Measurements from ENCODE around the gene ARID3C. TPM values are rescaled to one million over a fixed set of nuclear protein-coding genes. Genes with fewer than 3 reads are reported as not detected.

ARID3C gene
- total and polyA plus RNA-seq, 2 experiments from 2014 or later: 0.49 TPM; not detected in 1

DNA sequence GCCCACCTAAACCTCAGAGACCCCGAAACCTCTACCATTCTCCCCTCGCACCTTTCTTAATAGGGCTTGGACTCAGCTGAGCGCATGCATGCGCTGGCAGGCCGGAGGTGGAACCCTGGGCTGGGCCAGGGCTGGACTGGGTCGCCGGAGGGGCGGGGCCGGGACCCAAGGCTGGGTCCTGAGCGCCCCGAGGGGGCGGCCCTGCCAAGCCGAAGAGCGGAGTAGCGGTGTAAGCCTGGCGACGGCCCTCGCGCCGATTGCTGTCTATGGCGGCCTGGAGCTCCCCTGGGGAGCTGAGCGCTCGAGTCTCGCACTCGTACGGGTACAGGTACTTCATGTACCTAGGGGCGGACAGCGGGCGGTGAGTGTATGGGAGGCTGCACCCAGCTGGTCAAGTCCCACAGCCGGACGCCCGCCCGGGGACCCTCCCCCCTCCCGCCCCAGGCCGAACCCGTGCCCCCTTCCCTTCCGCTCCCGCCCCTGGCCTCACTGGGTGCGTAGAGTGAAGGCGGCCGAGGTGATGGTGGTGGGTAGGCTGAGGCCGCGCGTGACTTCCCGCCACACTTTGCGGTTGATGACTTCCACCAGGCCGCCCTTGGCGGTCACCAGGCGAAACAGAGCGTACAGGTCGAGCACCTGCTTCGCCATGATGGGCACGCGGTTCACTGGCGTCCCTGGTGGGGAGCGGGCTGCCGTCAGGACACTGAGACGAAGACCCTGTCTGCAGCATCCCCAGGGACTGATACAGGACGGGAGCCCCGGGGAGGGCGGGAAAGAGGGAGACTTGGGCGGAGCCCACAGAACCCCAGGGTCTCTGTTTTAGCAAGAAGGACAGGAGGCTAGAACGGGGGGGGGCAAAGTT, 5.3 kb downstream of the ARID3C start:
- Histone ChIP-seq H3K27ac (ENCODE audit: low read depth) (no peak overlapping the region), H3F3A (replicated peaks; ENCODE audit: low read depth) (0 out of 2 replicates have a peak, but pooled peaks cover 3% of the 10 kb centered on the region), H3K4me1 (ENCODE audit: insufficient read depth) (peaks cover 16% of the 10 kb centered on the region; the same call in 1 of the 2 replicates), H3K27me3 (ENCODE audit: insufficient read depth) (peaks cover 86% of the 10 kb centered on the region), H3K4me3 (peak overlapping the region; percentile 52; the same call in 1 of the 2 replicates), H3K36me3 (ENCODE audit: insufficient read depth) (no peaks in the 10 kb centered on the region), H3K79me2 (replicated peaks; ENCODE audit: insufficient read depth) (no peaks in the 10 kb centered on the region), H4K20me1 (replicated peaks; ENCODE audit: insufficient read depth) (no peaks in the 10 kb centered on the region; the same call in 1 of the 2 replicates), H2AFZ (peak overlapping the region; percentile 43), H3K4me2 (peak overlapping the region; percentile 81), H3K9me2 (ENCODE audit: insufficient read depth) (0 out of 2 replicates have a peak, but pooled peaks cover 4% of the 10 kb centered on the region)
- DNase-seq (ENCODE audit: low spot score) (peak; percentile 50), ATAC-seq (peak; percentile 36)
- H3K4me3 Mint-ChIP-seq: no peak overlapping the region; the same call in 2 of the 3 replicates
- TF ChIP-seq EZH2 (IDR thresholded peaks at IDR 0.05; ENCODE audit: low read depth, unreplicated experiment) (peak; percentile 63), ZNF114 (CRISPR knock-in tag; IDR thresholded peaks at IDR 0.05) (no peak), POLR2AphosphoS5 (IDR thresholded peaks at IDR 0.05; ENCODE audit: low read depth) (no peak), EZH2phosphoT487 (IDR thresholded peaks at IDR 0.05; ENCODE audit: unreplicated experiment) (no peak), JUNB (IDR thresholded peaks at IDR 0.05; ENCODE audit: unreplicated experiment) (no peak)
- H3K27ac Mint-ChIP-seq: no peak overlapping the region
- H3K27me3 Mint-ChIP-seq (ENCODE audit: insufficient read depth, low read depth, poor library complexity): peaks cover 71% of the 10 kb centered on the region
- peaks cover 4% of the 10 kb centered on the region; the same call in 1 of the 3 replicates for H3K9me3 Mint-ChIP-seq
- peaks cover 17% of the 10 kb centered on the region for H3K4me1 Mint-ChIP-seq
- H3K36me3 Mint-ChIP-seq (ENCODE audit: low read depth): peaks cover 4% of the 10 kb centered on the region; the same call in 1 of the 3 replicates

GRCh38 chr9:34620061-34620994, 8.5 kb downstream of the ARID3C start, which contains the start of gene DCTN3:
Gene DCTN3 (minus strand): TSS chr9:34620495. CDS start chr9:34620464, 31 bp downstream.
- DNase-seq (ENCODE audit: low spot score) (peak; percentile 99), ATAC-seq (peak; percentile 88)
- Histone ChIP-seq H3K4me2 (peak within 1 kb of the TSS; percentile 79), H2AFZ (peak within 1 kb of the TSS; percentile 77), H3K4me3 (peak within 1 kb of the TSS; percentile 74), H3K36me3 (ENCODE audit: insufficient read depth) (no peaks in the 10 kb centered on the region), H3K4me1 (ENCODE audit: insufficient read depth) (peaks cover 11% of the 10 kb centered on the region; the same call in 1 of the 2 replicates), H3K9me2 (ENCODE audit: insufficient read depth) (0 out of 2 replicates have a peak, but pooled peaks cover 4% of the 10 kb centered on the region), H3F3A (replicated peaks; ENCODE audit: low read depth) (no peaks in the 10 kb centered on the region), H3K79me2 (replicated peaks; ENCODE audit: insufficient read depth) (no peaks in the 10 kb centered on the region), H4K20me1 (replicated peaks; ENCODE audit: insufficient read depth) (no peaks in the 10 kb centered on the region), H3K27me3 (ENCODE audit: insufficient read depth) (peaks cover 53% of the 10 kb centered on the region), H3K27ac (ENCODE audit: low read depth) (no peak within 1 kb of the TSS)
- Mint-ChIP-seq H3K4me3 (peak within 1 kb of the TSS; percentile 90), H3K27ac (no peak within 1 kb of the TSS), H3K27me3 (ENCODE audit: insufficient read depth, low read depth, poor library complexity) (peaks cover 44% of the 10 kb centered on the region), H3K9me3 (no peaks in the 10 kb centered on the region), H3K4me1 (peaks cover 11% of the 10 kb centered on the region), H3K36me3 (ENCODE audit: low read depth) (no peaks in the 10 kb centered on the region)
- TF ChIP-seq CREB1 (CRISPR knock-in tag; IDR thresholded peaks at IDR 0.05; ENCODE audit: low read depth): peak; percentile 90
- no peak for TF ChIP-seq ZNF462 (CRISPR knock-in tag; IDR thresholded peaks at IDR 0.05)

Measured in GM23338 (cell line).